H1 (cell line): ENCODE results near the gene VRK3. TPM values are rescaled to one million over a fixed set of nuclear protein-coding genes. Genes with fewer than 3 reads are reported as not detected.

Source experiments
- CTCF ChIA-PET: fragments of 300-600 bp; sonication (Branson Sonifier 250); formaldehyde crosslinking; loops from one replicate; lab custom pipeline; 2021; ENCODE audit not compliant: partially characterized antibody; lab: Charles Lee
- POLR2A ChIA-PET: fragments of 300-600 bp; sonication (Branson Sonifier 250); formaldehyde crosslinking; loops from one replicate; lab custom pipeline; 2021; ENCODE audit warnings: inconsistent platforms; ENCODE audit not compliant: partially characterized antibody; lab: Charles Lee
- DNase-seq, 2 experiments: peaks; one replicate each; pipeline versions ENCODE4 v3.0.0 to v3.0.0-alpha.2; 2010 to 2022; ENCODE audit warnings: low spot score in 2 of 2, low read depth in 1 of 2, mixed read lengths in 1 of 2
- FAIRE-seq: peaks from 2 replicates; lab custom pipeline; 2011; peaks lifted over from hg19 to GRCh38; lab: Jason Lieb, UNC
- H2AFZ ChIP-seq: 2 replicates; pipeline ENCODE4 v1.8.1; 2012; ENCODE audit warnings: low read length, inconsistent platforms
- H2AK5ac ChIP-seq: 2 replicates; pipeline ENCODE4 v1.6.1; 2013; ENCODE audit warnings: low read depth, low read length
- H2BK120ac ChIP-seq: replicated peaks from 2 replicates; pipeline ENCODE3; 2013; ENCODE audit warnings: low read depth, low read length, inconsistent platforms
- H2BK12ac ChIP-seq: 2 replicates; pipeline ENCODE4 v1.6.1; 2013; ENCODE audit warnings: low read depth, low read length
- H2BK15ac ChIP-seq: 2 replicates; pipeline ENCODE4 v1.6.1; 2013; ENCODE audit warnings: low read length
- H2BK20ac ChIP-seq: 2 replicates; pipeline ENCODE4 v1.6.1; 2013; ENCODE audit warnings: low read length
- H2BK5ac ChIP-seq: 2 replicates; pipeline ENCODE4 v1.6.1; 2013; ENCODE audit warnings: low read depth, low read length
- H3K14ac ChIP-seq: 2 replicates; pipeline ENCODE4 v1.6.1; 2013; ENCODE audit warnings: inconsistent platforms; ENCODE audit not compliant: insufficient read length
- H3K18ac ChIP-seq: 2 replicates; pipeline ENCODE4 v1.6.1; 2013; ENCODE audit warnings: low read length; ENCODE audit errors: extremely low read depth
- H3K23ac ChIP-seq: 2 replicates; pipeline ENCODE4 v1.6.1; 2013; ENCODE audit warnings: inconsistent platforms; ENCODE audit not compliant: insufficient read length
- H3K23me2 ChIP-seq: 2 replicates; pipeline ENCODE4 v1.6.1; 2013; ENCODE audit warnings: low read depth, low read length
- H3K27ac ChIP-seq: 2 replicates; pipeline ENCODE4 v1.6.1; 2011; ENCODE audit warnings: low read depth, low read length, inconsistent platforms
- H3K27me3 ChIP-seq, 4 experiments: replicated peaks in 1 of 4; 1 replicate in 1 of 4; 2 replicates in 3 of 4; pipeline versions ENCODE4 v1.6.1 to v1.8.1; 2011 to 2013; ENCODE audit warnings: low read length in 3 of 4, mild to moderate bottlenecking in 3 of 4, inconsistent platforms in 2 of 4, mixed read lengths in 2 of 4, moderate library complexity in 1 of 4; ENCODE audit not compliant: control insufficient read depth in 3 of 4, insufficient read depth in 3 of 4; ENCODE audit errors: extremely low read depth in 1 of 4
- H3K36me3 ChIP-seq, 4 experiments: 2 replicates each; pipeline versions ENCODE4 v1.6.1 to v1.8.1; 2011 to 2013; ENCODE audit warnings: mild to moderate bottlenecking in 4 of 4, low read length in 3 of 4, moderate library complexity in 2 of 4, control low read depth in 1 of 4, inconsistent platforms in 1 of 4; ENCODE audit not compliant: insufficient read depth in 4 of 4, control insufficient read depth in 2 of 4
- H3K4ac ChIP-seq: replicated peaks from 2 replicates; pipeline ENCODE3; 2013; ENCODE audit warnings: low read length, low read depth, mixed read lengths, inconsistent platforms; ENCODE audit not compliant: insufficient read length
- H3K4me1 ChIP-seq, 4 experiments: replicated peaks in 1 of 4; 1 replicate in 1 of 4; 2 replicates in 3 of 4; pipeline versions ENCODE4 v1.6.1 to v1.8.1; 2011 to 2013; ENCODE audit warnings: low read length in 3 of 4, inconsistent platforms in 2 of 4, mixed read lengths in 1 of 4; ENCODE audit not compliant: insufficient read depth in 4 of 4, control insufficient read depth in 3 of 4
- H3K4me2 ChIP-seq, 2 experiments: 2 replicates each; pipeline versions ENCODE4 v1.6.1 to v1.8.1; 2011 to 2013; ENCODE audit warnings: low read depth in 2 of 2, low read length in 2 of 2, control low read depth in 1 of 2, inconsistent platforms in 1 of 2, mild to moderate bottlenecking in 1 of 2; ENCODE audit not compliant: insufficient read depth in 1 of 2
- H3K4me3 ChIP-seq, 4 experiments: fragments of 200-600, 300-600 bp in 1 of 4; sonication (generic), shearing (Covaris generic), sonication (Bioruptor Twin) in 1 of 4; 2 replicates each; pipeline versions ENCODE4 v1.5.1 to v1.8.1; 2011 to 2016; ENCODE audit warnings: low read length in 4 of 4, low read depth in 3 of 4, control low read depth in 2 of 4, inconsistent platforms in 2 of 4, mild to moderate bottlenecking in 2 of 4, mixed read lengths in 1 of 4, moderate library complexity in 1 of 4; ENCODE audit not compliant: insufficient read depth in 2 of 4; ENCODE audit errors: extremely low read depth in 1 of 4
- H3K56ac ChIP-seq: replicated peaks from 2 replicates; pipeline ENCODE3; 2013; ENCODE audit warnings: low read depth, mild to moderate bottlenecking, mixed read lengths, low read length, inconsistent platforms; ENCODE audit not compliant: insufficient read length
- H3K79me1 ChIP-seq: 2 replicates; pipeline ENCODE4 v1.6.1; 2013; ENCODE audit warnings: low read depth, low read length, control low read depth
- H3K79me2 ChIP-seq, 2 experiments: 2 replicates each; pipeline versions ENCODE4 v1.6.1 to v1.8.1; 2012 to 2013; ENCODE audit warnings: low read length in 2 of 2, mild to moderate bottlenecking in 2 of 2, inconsistent platforms in 1 of 2; ENCODE audit not compliant: insufficient read depth in 2 of 2, control insufficient read depth in 1 of 2
- H3K9ac ChIP-seq, 4 experiments: replicated peaks in 1 of 4; 1 replicate in 1 of 4; 2 replicates in 3 of 4; pipeline versions ENCODE4 v1.6.1 to v1.8.1; 2011 to 2013; ENCODE audit warnings: low read depth in 3 of 4, low read length in 3 of 4, control low read depth in 2 of 4, mild to moderate bottlenecking in 2 of 4, moderate library complexity in 2 of 4, inconsistent platforms in 1 of 4; ENCODE audit errors: extremely low read depth in 1 of 4
- H3K9me3 ChIP-seq, 2 experiments: 2 replicates each; pipeline versions ENCODE4 v1.6.1 to v1.8.1; 2012 to 2013; ENCODE audit warnings: mild to moderate bottlenecking in 2 of 2, moderate library complexity in 2 of 2, control low read depth in 1 of 2, inconsistent platforms in 1 of 2, low read depth in 1 of 2, low read length in 1 of 2, mixed read lengths in 1 of 2; ENCODE audit not compliant: insufficient read depth in 2 of 2
- H4K20me1 ChIP-seq, 2 experiments: replicated peaks in 1 of 2; 2 replicates each; pipeline versions ENCODE3 to v1.8.1; 2011 to 2013; ENCODE audit warnings: inconsistent platforms in 2 of 2, low read length in 2 of 2, mild to moderate bottlenecking in 1 of 2; ENCODE audit not compliant: insufficient read depth in 2 of 2, control insufficient read depth in 1 of 2
- H4K5ac ChIP-seq: 2 replicates; pipeline ENCODE4 v1.6.1; 2013; ENCODE audit warnings: low read length, low read depth, mixed read lengths, inconsistent platforms; ENCODE audit not compliant: insufficient read length
- H4K8ac ChIP-seq: 2 replicates; pipeline ENCODE4 v1.8.0; 2013; ENCODE audit warnings: mild to moderate bottlenecking, moderate library complexity, low read length, inconsistent platforms; ENCODE audit not compliant: insufficient read depth; ENCODE audit errors: extremely low read depth
- H4K91ac ChIP-seq: replicated peaks from 2 replicates; pipeline ENCODE3; 2013; ENCODE audit warnings: low read length, mixed read lengths, inconsistent platforms; ENCODE audit not compliant: insufficient read length
- BCL11A ChIP-seq, 2 experiments: IDR thresholded peaks; one replicate each; pipeline ENCODE4 v1.6.1; 2011; ENCODE audit warnings: low read depth in 2 of 2, low read length in 2 of 2, mild to moderate bottlenecking in 2 of 2
- CREB1 ChIP-seq: IDR thresholded peaks from 2 replicates; pipeline ENCODE4 v1.6.1; 2012; ENCODE audit warnings: inconsistent platforms
- CTBP2 ChIP-seq: IDR thresholded peaks from 2 replicates; pipeline ENCODE4 v1.7.0; 2011; ENCODE audit warnings: borderline replicate concordance, mild to moderate bottlenecking, moderate library complexity, mixed read lengths, low read length; ENCODE audit not compliant: insufficient read depth, insufficient read length
- HDAC6 ChIP-seq: IDR thresholded peaks from one replicate; pipeline ENCODE4 v1.7.1; 2012; ENCODE audit warnings: low read depth, mild to moderate bottlenecking, inconsistent platforms, low read length, moderate library complexity
- JUN ChIP-seq: IDR thresholded peaks from 2 replicates; pipeline ENCODE4 v1.6.1; 2011; ENCODE audit warnings: low read depth, mild to moderate bottlenecking, improper control_type of control experiment, low read length
- KDM5A ChIP-seq: fragments of 200-600 bp; IDR thresholded peaks from 2 replicates; pipeline ENCODE4 v1.7.1; 2012; ENCODE audit warnings: mild to moderate bottlenecking, low read length, inconsistent platforms, mixed read lengths
- POLR2AphosphoS5 ChIP-seq: IDR thresholded peaks from 2 replicates; pipeline ENCODE4 v1.6.1; 2011; ENCODE audit warnings: low read depth, low read length
- RBBP5 ChIP-seq: IDR thresholded peaks from 2 replicates; pipeline ENCODE4 v1.7.1; 2012; ENCODE audit warnings: low read depth, mild to moderate bottlenecking, inconsistent platforms, low read length, moderate library complexity, borderline replicate concordance
- SP4 ChIP-seq: IDR thresholded peaks from 2 replicates; pipeline ENCODE4 v1.6.1; 2012; ENCODE audit warnings: low read length, inconsistent platforms
- TBP ChIP-seq: IDR thresholded peaks from 2 replicates; pipeline ENCODE4 v1.6.1; 2011; ENCODE audit warnings: low read depth, low read length, improper control_type of control experiment
- TCF12 ChIP-seq: IDR thresholded peaks from 2 replicates; pipeline ENCODE4 v1.6.1; 2011; ENCODE audit warnings: low read depth, mild to moderate bottlenecking, low read length
- TEAD4 ChIP-seq: IDR thresholded peaks from 2 replicates; pipeline ENCODE4 v1.6.1; 2012; ENCODE audit warnings: low read depth, low read length, inconsistent platforms, mixed read lengths
- WGBS, 2 experiments: shearing (Covaris generic) in 1 of 2; methylation state at CpG; one replicate each; pipeline versions ENCODE4 v1.1.6 to v1.1.7; 2013 to 2015; ENCODE audit warnings: low lambda C conversion rate in 2 of 2, mixed read lengths in 2 of 2, inconsistent platforms in 1 of 2, low coverage in 1 of 2, missing lambda C conversion rate in 1 of 2; ENCODE audit not compliant: insufficient replicate concordance in 2 of 2, insufficient coverage in 1 of 2, insufficient read length in 1 of 2; ENCODE audit errors: extremely low coverage in 1 of 2, missing lambda C conversion rate in 1 of 2; 5-methylcytosine and 5-hydroxymethylcytosine counted together
- polyA plus RNA-seq, 7 experiments: library from polyadenylated mRNA; depleted of rRNA in 3 of 7; stranded (reverse) in 5 of 7; unstranded in 2 of 7; fragments of >200 nt in 5 of 7; fragments of 200-250 nt in 2 of 7; gene quantifications; 1 replicate in 5 of 7; 2 replicates in 1 of 7; 4 replicates in 1 of 7; pipeline versions ENCODE4 v1.2.1 to v1.2.3, GENCODE V29; 2011 to 2013; ENCODE audit warnings: missing spikeins in 2 of 7, mixed read lengths in 2 of 7
- total RNA-seq: library from RNA; stranded (reverse); fragmentation: NEBNext Ultra II Directional; extraction: Animal tissue kit (Norgen Biotek cat#: 25700); gene quantifications from 2 replicates; pipeline ENCODE4 v1.2.1, GENCODE V29; 2021

Gene VRK3
- total and polyA plus RNA-seq, 2 of the 8 experiments (the other 6 are each of a cell fraction or from before 2014, with no cell fraction given) = 21.3 to 36.1 TPM

DNA sequence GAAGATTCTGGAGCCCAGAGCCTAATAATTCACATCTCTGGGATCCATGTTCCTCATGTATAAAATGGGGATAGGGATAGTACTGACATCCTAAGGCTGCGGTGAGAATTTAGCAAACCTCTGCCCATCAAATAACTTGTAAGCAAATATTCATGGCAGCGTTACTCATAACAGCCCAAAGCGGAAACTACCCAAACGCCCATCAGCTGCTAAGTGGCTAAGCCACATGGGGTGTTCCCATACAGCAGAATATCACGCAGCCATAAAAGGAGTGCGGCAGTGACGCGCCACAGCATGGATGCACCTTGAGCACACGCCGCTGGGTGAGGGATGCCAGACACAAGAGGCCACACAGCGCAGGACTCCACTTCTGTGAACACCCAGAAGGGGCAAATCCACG is 19.7 kb downstream of the VRK3 start:
- H2AFZ ChIP-seq = no peak overlapping the region
- no peaks in the 10 kb centered on the region for H3K79me2 ChIP-seq
- no peak overlapping the region for H4K5ac ChIP-seq
- H3K14ac ChIP-seq = no peak overlapping the region
- no peak overlapping the region for H2BK120ac ChIP-seq
- no peaks in the 10 kb centered on the region for H3K79me1 ChIP-seq
- H3K9ac ChIP-seq = no peak overlapping the region
- TF ChIP-seq SP4 (no peak), KDM5A (no peak), POLR2AphosphoS5 (no peak), CREB1 (no peak), HDAC6 (no peak), BCL11A (IDR thresholded peaks at IDR 0.05; ENCODE audit: low read depth in 2 of 2, low read length in 2 of 2) (no peak), RBBP5 (no peak), TEAD4 (no peak), JUN (no peak), TCF12 (no peak), CTBP2 (no peak), TBP (no peak)
- TF ChIP-seq, all 59 proteins: peak for 0
- ChIA-PET POLR2A (interaction anchor here (1.6 kb wide), 1 partner anchor 286 kb away, joined by 4 read pairs; no protein-coding TSS in a partner anchor), CTCF (interaction anchor here (1.2 kb wide), 2 partner anchors 33 to 200 kb away, joined by 3 to 5 read pairs; no protein-coding TSS in a partner anchor)
- no peak overlapping the region for H2BK12ac ChIP-seq
- no peak overlapping the region for H3K4me3 ChIP-seq
- 90% methylated on average over 12 of the region's 12 CpGs; no CpG with 5 or more reads in 1 of the 2 experiments for whole genome bisulfite sequencing, 2 experiments
- no peaks in the 10 kb centered on the region for H3K23me2 ChIP-seq
- H4K8ac ChIP-seq = no peak overlapping the region
- no peaks in the 10 kb centered on the region; a peak in 1 of 4 replicates for H3K9me3 ChIP-seq
- H4K91ac ChIP-seq = no peak overlapping the region
- no peak for DNase-seq
- no peak overlapping the region for H2AK5ac ChIP-seq
- H3K4me1 ChIP-seq = no peaks in the 10 kb centered on the region
- H4K20me1 ChIP-seq = peaks cover 0 to 1% of the 10 kb centered on the region in 2 experiments
- no peak overlapping the region for H2BK15ac ChIP-seq
- no peak overlapping the region for H3K4me2 ChIP-seq
- FAIRE-seq = no peak
- H2BK20ac ChIP-seq = no peak overlapping the region
- H3K56ac ChIP-seq = no peak overlapping the region
- no peaks in the 10 kb centered on the region for H3K27me3 ChIP-seq
- H3K36me3 ChIP-seq = peaks cover 3 to 8% (median 4%) of the 10 kb centered on the region in 4 experiments; a peak in 4 of 8 replicates
- H3K4ac ChIP-seq = no peak overlapping the region
- no peak overlapping the region for H2BK5ac ChIP-seq
- no peak overlapping the region for H3K27ac ChIP-seq
- no peak overlapping the region for H3K18ac ChIP-seq
- no peak overlapping the region for H3K23ac ChIP-seq
